GM18520 (cell line): ENCODE measurements around the gene AKR1E2.
"Not testable (repeated sequence)": the region's sequence is repeated elsewhere in the genome, so short reads cannot be mapped to it uniquely, and the experiment has no call there.

ENCODE experiments used
- ATAC-seq: cut with Tn5 transposase; IDR thresholded peaks from one replicate; pipeline ENCODE4 v1.9.1; 2021; ENCODE audit not compliant: unreplicated experiment

AKR1E2 gene

DNA sequence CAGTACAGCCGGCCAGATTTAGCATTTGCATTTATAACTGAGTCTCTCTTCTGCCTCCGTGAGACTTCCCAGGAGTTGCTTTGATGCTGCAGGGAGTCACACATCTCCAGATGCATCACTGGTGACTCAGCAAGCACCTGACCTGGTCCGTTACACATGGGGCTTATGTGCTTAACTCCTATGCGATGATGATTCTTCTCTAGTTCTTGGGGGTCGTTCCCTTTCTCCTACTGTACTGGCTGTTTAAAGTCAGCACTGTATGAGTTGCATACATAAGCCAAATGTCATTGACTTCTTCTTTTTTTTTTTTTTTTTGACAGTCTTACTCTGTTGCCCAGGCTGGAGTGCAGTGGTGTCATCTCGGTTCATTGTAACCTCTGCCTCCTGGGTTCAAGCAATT is 13.0 kb upstream of the AKR1E2 start:
- no peak for ATAC-seq

DNA sequence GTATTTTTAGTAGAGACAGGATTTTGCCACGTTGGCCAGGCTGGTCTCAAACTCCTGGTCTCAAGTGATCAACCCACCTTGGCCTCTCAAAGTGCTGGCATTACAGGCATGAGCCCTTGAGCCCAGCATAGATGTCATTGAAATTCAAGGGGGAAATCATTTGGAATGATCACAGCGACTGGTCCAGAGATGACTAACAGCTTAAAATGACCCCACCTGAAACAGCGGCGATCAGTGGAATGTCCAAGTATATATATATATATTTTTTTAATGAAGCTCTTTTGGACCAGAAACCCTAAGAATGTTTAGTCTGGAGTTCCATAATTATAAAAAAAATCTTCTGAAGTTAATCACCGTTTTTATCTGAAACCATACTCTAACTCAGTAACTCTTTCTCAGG is 12.5 kb upstream of the AKR1E2 start:
- no peak for ATAC-seq

DNA sequence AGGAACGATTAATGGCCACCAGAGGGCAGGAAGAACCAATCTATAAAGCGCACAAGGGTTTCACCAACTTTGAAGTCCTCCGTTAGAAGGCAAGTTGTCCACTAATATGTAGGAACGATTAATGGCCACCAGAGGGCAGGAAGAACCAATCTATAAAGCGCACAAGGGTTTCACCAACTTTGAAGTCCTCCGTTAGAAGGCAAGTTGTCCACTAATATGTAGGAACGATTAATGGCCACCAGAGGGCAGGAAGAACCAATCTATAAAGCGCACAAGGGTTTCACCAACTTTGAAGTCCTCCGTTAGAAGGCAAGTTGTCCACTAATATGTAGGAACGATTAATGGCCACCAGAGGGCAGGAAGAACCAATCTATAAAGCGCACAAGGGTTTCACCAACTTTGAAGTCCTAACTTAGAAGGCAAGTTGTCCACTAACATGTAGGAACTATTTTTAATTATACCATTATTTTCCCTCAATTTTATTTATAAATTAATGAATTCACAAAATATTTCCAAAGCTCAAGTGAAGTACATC is 10.3 kb upstream of the AKR1E2 start:
- ATAC-seq, result not testable (repeated sequence)

DNA sequence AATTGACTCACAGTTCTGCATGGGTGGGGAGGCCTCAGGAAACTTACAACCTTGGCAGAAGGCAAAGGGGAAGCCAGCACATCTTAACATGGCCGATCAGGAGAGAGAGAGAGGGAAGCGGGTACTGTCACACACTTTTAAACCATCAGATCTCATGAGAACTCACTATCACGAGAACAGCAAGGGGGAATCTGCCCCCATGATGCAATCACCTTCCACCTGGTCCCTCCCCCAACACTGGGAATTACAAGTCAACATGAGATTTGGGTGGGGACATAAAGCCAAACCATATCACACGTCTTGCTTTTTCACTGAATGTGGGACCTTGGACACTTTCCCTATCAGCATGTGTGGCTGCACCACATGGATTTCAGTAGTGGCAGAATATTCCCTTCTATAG is 9.0 kb upstream of the AKR1E2 start:
- no peak for ATAC-seq

DNA sequence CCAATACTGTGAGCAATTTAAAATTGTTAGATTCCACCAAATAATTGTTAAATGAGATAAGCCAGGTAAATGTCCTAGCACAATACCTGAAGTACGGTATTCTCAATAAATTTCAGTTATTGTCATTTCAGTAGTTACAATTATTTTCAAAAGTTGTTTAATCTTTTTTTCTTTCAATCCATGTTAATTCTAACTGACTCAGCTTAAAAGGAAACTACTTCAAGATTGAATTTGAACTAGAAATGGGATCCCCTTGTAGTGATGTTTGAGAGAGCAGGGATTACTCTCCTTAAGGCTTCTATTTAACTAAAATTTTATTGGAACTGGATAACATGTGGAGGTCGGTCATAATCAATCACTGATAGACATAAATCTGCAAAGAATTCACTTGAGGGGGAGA is 6.9 kb upstream of the AKR1E2 start:
- no peak for ATAC-seq

DNA sequence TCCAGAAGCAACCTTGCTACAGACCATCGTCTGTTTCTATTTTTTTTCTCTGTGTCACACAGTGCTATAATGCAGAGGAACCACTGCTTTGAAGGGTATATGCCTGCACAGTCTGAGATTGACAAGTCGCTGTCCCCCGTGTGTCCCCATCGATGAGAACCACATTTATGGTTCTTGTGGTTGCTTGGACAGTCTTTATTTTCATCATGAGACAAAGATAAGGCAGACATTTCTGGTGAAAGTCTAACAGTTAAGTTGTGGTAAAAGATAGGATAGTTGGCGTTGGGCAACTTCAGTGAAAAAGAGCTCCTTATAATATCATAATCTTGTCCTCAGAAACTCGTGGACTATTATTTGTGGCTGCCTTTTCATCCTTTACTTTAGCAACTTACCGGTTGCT is 6.3 kb upstream of the AKR1E2 start:
- no peak for ATAC-seq

DNA sequence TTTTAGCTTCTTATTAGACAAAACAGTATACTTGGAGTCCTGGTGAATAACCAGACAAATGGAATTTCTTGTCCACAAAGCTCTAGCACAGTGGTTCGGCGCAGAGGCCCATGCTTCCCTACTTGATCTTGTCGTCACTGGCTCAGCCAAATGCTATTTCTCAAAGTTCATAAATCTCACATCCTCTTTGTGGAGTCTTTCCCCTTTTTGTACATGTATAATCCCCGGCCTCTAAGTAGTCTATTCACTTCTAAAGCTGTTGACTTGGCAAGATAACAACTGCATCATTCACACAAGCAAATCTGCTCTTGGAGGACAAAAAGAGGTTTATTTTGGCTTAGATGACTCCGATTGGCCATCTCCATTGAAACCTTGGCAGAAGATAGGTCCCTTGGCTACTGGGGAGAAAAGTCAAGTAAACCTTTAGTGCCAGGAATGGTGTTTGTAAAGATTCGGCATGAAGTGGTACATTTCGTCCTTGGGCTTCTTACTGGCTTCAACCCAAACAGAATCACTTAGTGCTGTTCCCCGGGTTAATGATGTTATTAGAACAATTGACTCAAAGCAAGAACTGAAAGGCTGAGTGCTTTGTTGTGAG is 5.1 kb upstream of the AKR1E2 start:
- ATAC-seq, result no peak

DNA sequence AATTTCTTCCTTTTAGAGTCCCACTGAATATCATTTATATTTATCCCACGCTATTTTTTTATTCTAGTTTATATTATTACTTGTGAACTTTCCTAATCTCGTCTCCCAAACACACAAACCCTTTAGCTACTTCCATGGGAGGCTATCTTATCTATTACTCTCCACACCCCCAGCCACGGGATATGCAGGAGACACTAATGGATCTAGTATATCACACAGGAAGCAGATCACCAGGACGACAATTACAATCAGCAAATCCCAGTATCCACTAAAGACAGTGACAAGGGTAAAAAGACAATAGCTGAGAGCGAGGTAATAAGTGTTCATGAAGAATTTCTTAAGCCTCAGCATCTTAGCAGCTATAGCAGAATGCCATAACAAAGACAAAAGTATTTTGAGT is 3.8 kb upstream of the AKR1E2 start:
- ATAC-seq, result no peak

DNA sequence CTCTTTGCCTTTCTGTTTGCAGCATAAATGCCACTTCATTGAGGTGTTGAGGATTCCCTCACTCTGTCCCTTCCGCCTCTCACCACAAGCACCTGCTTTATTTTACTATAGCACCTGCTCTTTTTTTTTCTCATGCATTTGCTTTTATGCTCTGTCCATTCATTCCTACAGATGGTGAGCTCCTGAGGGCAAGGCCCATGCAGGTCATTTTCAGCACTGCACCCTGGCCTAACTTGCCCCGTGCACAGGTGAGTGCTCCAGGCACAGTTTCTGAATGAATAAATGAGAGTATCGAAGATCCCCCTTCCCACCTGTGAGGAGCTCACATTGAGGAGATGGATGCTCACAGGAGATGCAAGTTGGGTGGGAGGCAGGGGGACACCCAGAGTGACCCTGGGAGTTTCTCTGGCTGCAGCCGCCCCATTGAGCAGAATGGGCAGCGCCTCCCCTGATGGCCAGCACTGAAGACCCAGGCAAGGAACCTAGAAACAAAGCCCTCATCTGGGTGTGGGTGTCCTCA is 1.2 kb upstream of the AKR1E2 start:
- ATAC-seq, result no peak

DNA sequence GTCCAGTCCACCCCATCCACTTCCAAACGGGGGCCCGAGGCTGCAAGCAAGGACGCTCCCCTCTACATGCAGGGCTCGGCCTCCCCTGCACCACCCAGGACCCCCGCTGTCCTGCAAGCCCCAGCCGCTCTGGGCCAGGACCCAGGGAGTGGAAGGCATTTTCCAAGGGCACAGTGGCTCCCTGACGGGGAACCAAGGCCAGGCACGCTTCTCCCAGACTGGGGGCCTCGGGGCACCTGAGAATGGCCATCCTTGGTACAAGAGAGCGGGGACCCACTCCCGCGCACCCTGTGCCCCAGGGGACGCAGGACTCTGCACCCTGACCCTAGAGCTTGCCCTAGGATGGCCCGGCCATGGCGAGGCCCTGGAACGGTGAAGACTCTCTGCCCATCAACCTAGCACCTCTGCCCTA is 545 bp upstream of the AKR1E2 start:
- ATAC-seq, result no peak

DNA sequence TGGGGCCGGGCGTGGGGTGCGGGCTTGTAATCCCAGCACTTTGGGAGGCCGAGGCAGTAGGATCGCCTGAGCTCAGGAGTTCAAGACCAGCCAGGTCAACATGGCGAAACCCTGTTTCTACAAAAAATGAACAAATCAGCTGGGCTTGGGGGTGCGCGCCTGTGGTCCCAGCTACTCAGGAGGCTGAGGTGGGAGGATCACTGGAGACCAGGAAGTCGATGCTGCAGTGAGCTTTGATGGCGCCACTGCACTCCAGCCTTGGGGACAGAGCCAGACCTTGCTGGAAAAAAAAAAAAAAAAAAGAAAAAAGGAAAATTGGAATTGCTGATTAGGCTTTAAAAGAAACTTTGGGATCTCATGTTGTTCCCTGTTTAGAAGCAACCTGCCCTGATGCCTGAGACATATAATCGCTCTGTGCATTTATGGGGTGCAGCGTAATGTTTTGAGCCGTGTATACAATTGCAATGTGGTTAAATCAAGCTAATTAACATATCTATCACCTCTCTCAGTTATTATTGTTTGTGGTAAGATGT is 851 bp downstream of the AKR1E2 start:
- no peak for ATAC-seq

DNA sequence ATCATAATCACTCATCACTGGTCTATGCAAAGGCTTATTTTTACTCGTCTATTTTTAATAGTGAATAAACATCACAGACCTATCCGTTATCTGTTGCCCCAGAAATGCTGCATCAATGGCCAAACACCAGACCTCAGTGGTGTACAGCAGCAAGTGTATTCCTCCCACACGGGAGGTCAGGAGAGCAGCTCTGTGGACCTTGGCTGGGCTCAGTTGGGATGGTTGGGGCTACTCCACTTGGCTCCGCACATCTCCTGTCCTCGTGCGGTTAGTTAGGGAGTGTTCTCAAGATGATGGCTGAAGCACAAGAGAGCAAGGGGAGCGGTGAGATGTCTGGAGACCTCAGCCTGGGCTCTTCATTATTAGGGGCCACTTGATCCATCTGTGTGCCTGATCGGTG is 2.0 kb downstream of the AKR1E2 start:
- ATAC-seq, result no peak

DNA sequence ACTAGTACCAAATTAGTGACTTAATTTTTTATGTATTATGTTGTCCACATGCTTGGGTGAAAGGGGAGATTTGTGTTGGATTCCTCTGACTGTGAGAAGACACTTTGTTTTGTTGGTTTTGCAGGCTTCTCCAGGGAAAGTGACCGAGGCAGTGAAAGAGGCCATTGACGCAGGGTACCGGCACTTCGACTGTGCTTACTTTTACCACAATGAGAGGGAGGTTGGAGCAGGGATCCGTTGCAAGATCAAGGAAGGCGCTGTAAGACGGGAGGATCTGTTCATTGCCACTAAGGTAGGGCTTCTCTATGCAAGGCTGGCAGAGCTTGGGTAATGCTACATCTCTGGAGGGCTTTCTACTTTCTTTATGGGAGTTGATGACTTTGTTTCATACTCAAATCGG is 4.5 kb downstream of the AKR1E2 start:
- no peak for ATAC-seq

DNA sequence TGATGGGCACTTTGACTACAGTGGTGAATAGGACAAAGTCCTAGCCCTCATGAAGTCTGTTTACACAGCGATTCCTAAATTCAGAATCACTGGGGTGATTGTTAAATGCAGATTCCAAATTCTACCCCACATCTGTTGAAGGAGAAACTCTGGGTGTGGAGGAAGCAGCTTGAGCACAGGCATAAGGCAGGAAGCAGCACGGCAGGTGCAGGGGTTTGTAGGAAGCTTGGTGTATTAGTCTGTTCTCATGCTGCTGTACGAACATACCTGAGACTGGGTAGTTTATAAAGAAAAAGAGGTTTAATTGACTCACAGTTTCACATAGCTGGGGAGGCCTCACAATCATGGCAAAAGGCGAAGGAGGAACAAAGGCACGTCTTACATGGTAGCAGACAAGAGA is 5.1 kb downstream of the AKR1E2 start:
- no peak for ATAC-seq

DNA sequence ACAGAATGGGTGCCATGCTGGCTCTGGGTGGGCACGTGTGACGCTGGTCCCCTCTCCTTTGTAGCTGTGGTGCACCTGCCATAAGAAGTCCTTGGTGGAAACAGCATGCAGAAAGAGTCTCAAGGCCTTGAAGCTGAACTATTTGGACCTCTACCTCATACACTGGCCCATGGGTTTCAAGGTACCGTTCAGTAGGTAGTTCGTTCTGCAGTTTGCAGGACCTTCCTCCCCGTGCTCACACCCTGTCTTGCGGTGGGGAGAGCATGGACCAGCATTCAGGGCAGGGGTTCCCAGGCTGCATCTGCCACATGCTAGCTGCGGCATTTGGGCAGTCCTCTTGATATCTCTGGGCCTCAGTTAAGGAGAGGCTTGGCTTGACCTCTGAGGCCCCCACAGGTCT is 7.3 kb downstream of the AKR1E2 start:
- ATAC-seq, result no peak

DNA sequence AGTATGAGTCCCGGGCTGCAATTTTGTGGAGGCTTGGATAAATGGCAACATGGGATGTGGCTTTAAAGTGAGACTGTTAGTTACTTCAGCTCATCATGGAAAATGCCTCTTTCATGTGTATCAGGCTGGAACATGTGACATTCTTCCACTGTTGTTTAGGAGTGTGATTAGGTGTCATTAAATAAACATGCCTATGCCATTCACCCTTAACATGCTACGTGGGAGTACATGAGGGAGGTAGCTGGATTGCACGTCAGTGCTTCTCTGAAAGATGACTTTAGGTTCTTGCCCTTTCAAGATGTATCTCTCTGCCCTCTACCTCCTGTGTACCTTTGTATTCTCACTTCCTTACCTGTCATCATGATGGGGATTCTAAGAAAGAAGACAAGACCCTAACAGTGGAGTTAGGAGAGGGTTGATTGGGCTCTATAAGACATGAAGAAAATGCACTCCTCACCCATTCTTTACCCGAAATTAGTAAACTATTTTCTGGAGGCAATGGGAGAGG is 8.9 kb downstream of the AKR1E2 start:
- no peak for ATAC-seq

DNA sequence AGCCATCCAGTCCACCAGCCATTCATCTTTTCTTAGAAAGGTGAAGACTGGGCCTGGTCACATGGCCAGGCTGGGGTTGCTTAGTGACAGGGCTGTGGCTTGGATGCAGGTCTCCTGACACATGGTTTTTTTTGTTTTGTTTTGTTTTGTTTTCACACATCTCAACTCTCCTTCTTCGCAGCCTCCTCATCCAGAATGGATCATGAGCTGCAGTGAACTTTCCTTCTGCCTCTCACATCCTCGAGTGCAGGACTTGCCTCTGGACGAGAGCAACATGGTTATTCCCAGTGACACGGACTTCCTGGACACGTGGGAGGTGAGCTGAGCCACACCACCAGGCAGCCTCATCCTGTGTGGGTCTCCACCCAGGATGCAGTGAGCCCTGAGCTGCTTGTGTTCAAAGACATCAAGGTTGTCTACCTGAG is 9.5 kb downstream of the AKR1E2 start:
- ATAC-seq, result no peak

DNA sequence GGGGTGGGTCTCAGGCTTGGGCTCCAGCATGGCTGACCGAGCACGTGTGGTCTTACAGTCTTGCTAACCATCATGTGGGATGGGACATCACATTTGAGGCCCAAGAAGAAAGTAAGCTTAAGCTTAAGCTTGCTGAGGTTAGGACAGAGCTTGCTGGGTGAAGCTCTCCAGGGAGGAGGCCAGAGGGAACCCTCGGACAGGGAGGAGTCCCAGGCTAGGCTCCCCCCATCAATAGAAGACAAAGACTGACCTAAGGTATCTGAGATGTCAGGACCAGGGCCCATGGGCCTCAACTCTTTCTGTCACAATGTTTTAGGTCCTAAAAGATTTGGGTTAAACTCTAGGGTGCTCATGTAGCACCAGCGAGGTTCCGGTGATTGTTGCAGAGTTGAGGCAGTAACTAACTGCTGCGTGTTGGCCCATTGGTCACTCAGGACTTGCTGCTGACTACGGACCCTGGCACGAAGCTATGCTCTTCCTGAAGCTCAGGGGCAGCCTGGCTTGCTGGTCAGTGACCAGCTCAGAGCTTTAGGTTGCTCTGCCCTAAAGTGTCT is 10.5 kb downstream of the AKR1E2 start:
- ATAC-seq, result no peak

DNA sequence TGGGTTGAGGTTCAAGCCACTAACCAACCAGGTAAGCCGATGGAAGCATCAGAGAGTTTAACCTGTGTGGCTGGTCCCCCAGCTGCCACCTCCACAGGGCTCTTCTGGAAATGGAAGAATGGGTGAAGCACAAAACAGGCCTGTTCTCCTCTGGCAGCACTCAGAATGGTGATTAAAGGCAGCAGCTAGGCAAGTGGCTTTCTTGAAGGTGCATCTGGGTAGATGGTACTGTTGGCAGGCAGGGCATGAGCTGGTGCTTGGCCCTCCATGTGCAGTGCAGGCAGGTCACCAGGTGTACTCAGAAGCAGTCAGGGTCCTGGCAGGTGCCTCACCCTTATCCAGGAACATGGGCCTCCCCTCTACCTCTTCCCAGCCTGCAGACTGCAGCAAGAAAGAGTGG is 11.5 kb downstream of the AKR1E2 start:
- no peak for ATAC-seq

DNA sequence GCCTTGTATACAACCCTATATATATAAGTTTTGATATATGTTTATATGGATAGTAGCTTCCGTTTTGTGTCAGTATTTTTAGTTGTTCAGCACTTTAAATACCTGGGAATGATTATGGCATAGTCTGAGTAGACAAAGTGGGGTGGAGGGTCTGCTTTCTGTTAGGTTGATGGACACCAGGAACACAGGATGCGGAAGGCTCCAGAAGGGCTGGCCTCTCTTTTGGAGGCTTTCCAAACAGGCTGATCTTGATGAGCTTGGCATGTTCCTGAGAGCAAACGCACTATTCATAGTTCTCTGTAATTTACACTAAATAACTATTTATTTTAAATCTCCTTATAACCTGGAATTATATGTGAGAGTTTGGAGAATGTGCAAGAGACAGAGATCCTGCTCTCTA is 12.7 kb downstream of the AKR1E2 start:
- no peak for ATAC-seq

DNA sequence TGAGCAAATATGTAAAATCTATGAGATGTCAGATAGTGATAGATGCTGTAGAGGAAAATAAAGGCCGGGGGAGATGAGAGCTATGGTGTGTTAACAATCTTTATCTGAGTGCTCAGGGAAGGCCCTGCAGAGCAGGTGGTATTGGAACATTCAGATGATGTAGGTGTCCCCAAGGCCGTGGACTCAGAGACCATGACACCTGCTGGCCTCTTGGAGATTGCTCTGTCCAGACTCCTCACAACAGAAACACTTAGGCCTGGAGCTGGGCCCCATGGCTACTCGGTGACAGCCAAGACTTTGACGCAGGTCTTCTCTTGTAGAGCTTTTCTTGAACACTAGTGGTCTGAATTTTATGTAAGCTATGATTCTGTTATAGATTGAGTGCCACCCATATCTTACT is 13.3 kb downstream of the AKR1E2 start:
- ATAC-seq, result no peak

DNA sequence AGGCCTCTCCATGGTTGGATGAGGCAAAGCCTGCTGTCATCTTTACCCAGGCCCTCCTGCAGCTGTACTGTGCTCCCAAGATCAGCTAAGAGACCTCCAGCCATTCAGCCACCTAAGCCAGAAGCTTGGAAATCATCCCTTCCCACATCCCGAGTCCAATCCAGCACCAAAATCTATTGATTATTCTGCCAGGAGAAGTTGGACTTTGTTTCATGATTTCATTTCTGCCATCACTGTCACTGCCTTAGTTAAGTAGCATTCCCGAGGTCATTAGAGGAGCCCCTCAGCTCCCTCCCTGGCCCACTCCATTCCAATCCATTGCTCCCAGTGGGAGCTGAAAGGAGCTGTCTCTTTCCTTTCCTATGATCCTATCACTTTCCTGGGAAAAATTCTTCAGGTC is 14.1 kb downstream of the AKR1E2 start:
- no peak for ATAC-seq
